Neural crest cell (in vitro differentiated cells): ENCODE results near the gene DES. TPM values are rescaled to one million over a fixed set of nuclear protein-coding genes. Genes with fewer than 3 reads are reported as not detected.

Experiments
- DNase-seq: peaks from one replicate; pipeline ENCODE4 v3.0.0; 2021; ENCODE audit warnings: low read depth, mixed read lengths, low spot score
- H3K27ac Mint-ChIP-seq: one replicate; pipeline ENCODE4 v1.8.0; 2021; ENCODE audit warnings: mild to moderate bottlenecking, mixed read lengths; ENCODE audit not compliant: unreplicated experiment
- H3K27me3 Mint-ChIP-seq: 2 replicates; pipeline ENCODE4 v1.8.0; 2021; ENCODE audit warnings: low read depth, mild to moderate bottlenecking, mixed read lengths
- H3K36me3 Mint-ChIP-seq: 2 replicates; pipeline ENCODE4 v1.8.0; 2021; ENCODE audit warnings: low read depth, mild to moderate bottlenecking, mixed read lengths
- H3K4me1 Mint-ChIP-seq: 2 replicates; pipeline ENCODE4 v1.8.0; 2021; ENCODE audit warnings: mixed read lengths
- H3K4me3 Mint-ChIP-seq: one replicate; pipeline ENCODE4 v1.8.0; 2021; ENCODE audit warnings: mild to moderate bottlenecking, mixed read lengths
- H3K9me3 Mint-ChIP-seq: 2 replicates; pipeline ENCODE4 v1.8.0; 2021; ENCODE audit warnings: mixed read lengths
- total RNA-seq: library from RNA; stranded (reverse); gene quantifications from 2 replicates; pipeline ENCODE4 v1.2.1, GENCODE V29; 2021
- TF ChIP-seq, protein P1 (sequence below): fragments of 200-600 bp; sonication (generic); conservative IDR thresholded peaks from 2 replicates; pipeline ENCODE4 v1.5.0; 2021; ENCODE audit warnings: antibody characterized with exemption, mild to moderate bottlenecking

The DES gene
- total RNA-seq, 1 donor from 2014 or later = 0.28 TPM

GRCh38 chr2:219417374-219417773, 803 bp upstream of the DES start:
- no peaks in the 10 kb centered on the region for H3K36me3 Mint-ChIP-seq
- peaks cover 19% of the 10 kb centered on the region for H3K4me1 Mint-ChIP-seq
- TF ChIP-seq, protein P1, sequence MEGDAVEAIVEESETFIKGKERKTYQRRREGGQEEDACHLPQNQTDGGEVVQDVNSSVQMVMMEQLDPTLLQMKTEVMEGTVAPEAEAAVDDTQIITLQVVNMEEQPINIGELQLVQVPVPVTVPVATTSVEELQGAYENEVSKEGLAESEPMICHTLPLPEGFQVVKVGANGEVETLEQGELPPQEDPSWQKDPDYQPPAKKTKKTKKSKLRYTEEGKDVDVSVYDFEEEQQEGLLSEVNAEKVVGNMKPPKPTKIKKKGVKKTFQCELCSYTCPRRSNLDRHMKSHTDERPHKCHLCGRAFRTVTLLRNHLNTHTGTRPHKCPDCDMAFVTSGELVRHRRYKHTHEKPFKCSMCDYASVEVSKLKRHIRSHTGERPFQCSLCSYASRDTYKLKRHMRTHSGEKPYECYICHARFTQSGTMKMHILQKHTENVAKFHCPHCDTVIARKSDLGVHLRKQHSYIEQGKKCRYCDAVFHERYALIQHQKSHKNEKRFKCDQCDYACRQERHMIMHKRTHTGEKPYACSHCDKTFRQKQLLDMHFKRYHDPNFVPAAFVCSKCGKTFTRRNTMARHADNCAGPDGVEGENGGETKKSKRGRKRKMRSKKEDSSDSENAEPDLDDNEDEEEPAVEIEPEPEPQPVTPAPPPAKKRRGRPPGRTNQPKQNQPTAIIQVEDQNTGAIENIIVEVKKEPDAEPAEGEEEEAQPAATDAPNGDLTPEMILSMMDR = no peak
- no peak overlapping the region for H3K4me3 Mint-ChIP-seq
- no peak for DNase-seq
- H3K27me3 Mint-ChIP-seq = peaks cover 10% of the 10 kb centered on the region
- no peaks in the 10 kb centered on the region for H3K9me3 Mint-ChIP-seq
- H3K27ac Mint-ChIP-seq = no peak overlapping the region

DNA sequence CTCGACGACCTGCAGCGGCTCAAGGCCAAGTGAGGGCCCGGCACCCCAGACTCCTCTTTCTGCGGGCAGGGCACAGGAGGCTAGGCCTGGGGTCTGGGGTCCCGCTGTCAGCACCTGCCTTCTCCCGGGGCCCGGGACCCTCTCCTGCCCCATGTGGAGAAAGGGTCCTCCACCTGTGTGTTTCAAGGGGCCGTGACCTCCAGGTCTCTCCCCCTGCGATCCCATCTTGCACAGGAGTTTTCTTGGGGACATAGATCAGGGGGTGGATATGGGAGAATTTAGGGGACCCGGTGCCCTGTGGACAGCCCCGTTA, 791 bp downstream of the DES start:
- Mint-ChIP-seq H3K9me3 (no peaks in the 10 kb centered on the region), H3K27me3 (peaks cover 8% of the 10 kb centered on the region), H3K4me3 (no peak overlapping the region), H3K27ac (no peak overlapping the region), H3K36me3 (no peaks in the 10 kb centered on the region), H3K4me1 (peaks cover 19% of the 10 kb centered on the region)
- TF ChIP-seq, protein P1 = no peak
- DNase-seq = no peak

DNA sequence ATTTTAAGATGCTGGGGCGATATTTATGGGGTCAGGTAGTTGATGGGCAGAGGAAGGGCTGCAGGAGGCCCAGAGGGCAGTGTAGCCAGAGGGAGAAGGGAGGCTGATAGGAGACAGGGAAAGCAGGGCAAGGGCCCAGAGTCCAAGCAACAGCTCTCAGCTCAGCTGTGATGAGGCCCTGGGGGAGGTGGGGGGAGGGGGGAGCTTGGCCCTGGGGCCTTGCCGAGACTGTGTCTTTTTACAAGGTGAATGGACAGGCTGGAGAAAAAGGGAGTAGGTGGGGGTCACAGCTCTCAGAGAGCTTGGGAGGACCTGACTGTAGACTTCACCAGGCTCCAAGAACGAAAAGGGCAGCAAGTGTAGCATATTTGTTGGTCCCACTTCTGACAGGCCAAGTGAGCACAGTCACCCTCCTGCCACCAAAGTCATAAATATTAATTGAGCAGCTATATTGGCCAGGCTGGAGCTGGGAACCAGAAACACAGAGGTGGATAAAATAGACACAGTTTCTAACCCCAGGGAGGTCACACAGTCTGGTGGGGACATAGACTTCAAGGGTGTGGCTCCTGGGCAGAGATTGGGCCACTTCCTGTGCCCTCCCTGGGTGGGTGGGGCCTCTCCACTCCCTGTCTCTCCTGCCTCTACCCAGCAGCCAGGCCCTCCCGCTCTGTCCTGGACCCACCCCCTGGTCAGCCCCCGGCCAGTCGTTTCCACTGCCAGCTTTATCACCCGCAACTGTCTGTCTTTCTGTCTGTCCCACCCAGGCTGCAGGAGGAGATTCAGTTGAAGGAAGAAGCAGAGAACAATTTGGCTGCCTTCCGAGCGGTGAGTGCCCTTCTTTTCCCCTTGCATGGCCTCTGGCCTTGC, 1.4 kb downstream of the DES start:
- no peak for DNase-seq
- no peaks in the 10 kb centered on the region for H3K9me3 Mint-ChIP-seq
- no peak overlapping the region for H3K27ac Mint-ChIP-seq
- no peak overlapping the region for H3K4me3 Mint-ChIP-seq
- H3K27me3 Mint-ChIP-seq = peaks cover 8% of the 10 kb centered on the region
- H3K36me3 Mint-ChIP-seq = no peaks in the 10 kb centered on the region
- TF ChIP-seq, protein P1 = no peak
- peaks cover 19% of the 10 kb centered on the region for H3K4me1 Mint-ChIP-seq

DNA sequence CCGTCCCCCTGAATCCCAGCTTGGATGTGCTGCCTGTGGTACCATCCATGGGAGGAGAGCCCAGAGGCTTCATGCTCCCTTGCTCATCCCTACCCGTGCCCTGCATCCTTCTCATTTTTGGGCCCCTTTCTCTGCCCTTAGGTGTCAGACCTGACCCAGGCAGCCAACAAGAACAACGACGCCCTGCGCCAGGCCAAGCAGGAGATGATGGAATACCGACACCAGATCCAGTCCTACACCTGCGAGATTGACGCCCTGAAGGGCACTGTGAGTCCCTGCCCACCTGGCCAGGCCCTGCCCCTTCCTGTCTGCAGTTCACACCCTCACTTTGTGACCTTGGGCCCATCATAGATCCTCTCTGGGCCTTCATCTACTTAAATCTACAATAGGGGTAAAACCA, 2.5 kb downstream of the DES start:
- Mint-ChIP-seq H3K9me3 (no peaks in the 10 kb centered on the region), H3K27me3 (peaks cover 8% of the 10 kb centered on the region), H3K4me1 (peaks cover 17% of the 10 kb centered on the region), H3K27ac (no peak overlapping the region), H3K4me3 (no peak overlapping the region), H3K36me3 (no peaks in the 10 kb centered on the region)
- TF ChIP-seq, protein P1 = no peak
- no peak for DNase-seq

DNA sequence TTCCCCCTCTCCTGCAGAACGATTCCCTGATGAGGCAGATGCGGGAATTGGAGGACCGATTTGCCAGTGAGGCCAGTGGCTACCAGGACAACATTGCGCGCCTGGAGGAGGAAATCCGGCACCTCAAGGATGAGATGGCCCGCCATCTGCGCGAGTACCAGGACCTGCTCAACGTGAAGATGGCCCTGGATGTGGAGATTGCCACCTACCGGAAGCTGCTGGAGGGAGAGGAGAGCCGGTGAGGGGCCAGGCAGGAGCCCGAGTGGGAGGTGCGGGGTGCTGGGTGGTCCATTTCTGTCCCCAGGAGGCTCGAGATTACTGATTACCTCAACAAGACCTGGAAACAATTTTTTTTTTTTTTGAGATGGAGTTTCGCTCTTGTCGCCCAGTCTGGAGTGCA, 3.1 kb downstream of the DES start:
- H3K36me3 Mint-ChIP-seq = no peaks in the 10 kb centered on the region

More for the DNA sequence above, 3.1 kb downstream of the DES start:
- DNase-seq = no peak
- Mint-ChIP-seq H3K4me1 (peaks cover 10% of the 10 kb centered on the region), H3K9me3 (no peaks in the 10 kb centered on the region), H3K4me3 (no peak overlapping the region), H3K27me3 (peaks cover 8% of the 10 kb centered on the region), H3K27ac (no peak overlapping the region)
- TF ChIP-seq, protein P1 = no peak
